ENCODE data around the gene PRPF6.

GRCh38 chr20:64067005-64067632, 86.2 kb downstream of the PRPF6 start:
- no peak for TF ChIP-seq CTCF (IDR thresholded peaks at IDR 0.05; ENCODE audit: low read depth, low read length, poor library complexity, severe bottlenecking)
- TF ChIP-seq EZH2phosphoT487 (IDR thresholded peaks at IDR 0.05; ENCODE audit: borderline replicate concordance, low read length): no peak
